Suprapubic skin (tissue), 3 donors: ENCODE data around the gene CALD1.

Experiments used
- EP300 ChIP-seq: sonication (generic); formaldehyde crosslinking; IDR thresholded peaks from one replicate; pipeline ENCODE4 v1.6.1; 2017; ENCODE audit warnings: antibody characterized with exemption
- TF ChIP-seq, protein P1 (sequence below), 2 donors: fragments of 200-600 bp in 1 of 2; fragments of 450-650 bp in 1 of 2; sonication (generic) in 1 of 2; IDR thresholded peaks; one replicate each; pipeline ENCODE4 v1.5.1; 2016 to 2019; ENCODE audit warnings: antibody characterized with exemption in 2 of 2, mild to moderate bottlenecking in 1 of 2, moderate library complexity in 1 of 2

DNA sequence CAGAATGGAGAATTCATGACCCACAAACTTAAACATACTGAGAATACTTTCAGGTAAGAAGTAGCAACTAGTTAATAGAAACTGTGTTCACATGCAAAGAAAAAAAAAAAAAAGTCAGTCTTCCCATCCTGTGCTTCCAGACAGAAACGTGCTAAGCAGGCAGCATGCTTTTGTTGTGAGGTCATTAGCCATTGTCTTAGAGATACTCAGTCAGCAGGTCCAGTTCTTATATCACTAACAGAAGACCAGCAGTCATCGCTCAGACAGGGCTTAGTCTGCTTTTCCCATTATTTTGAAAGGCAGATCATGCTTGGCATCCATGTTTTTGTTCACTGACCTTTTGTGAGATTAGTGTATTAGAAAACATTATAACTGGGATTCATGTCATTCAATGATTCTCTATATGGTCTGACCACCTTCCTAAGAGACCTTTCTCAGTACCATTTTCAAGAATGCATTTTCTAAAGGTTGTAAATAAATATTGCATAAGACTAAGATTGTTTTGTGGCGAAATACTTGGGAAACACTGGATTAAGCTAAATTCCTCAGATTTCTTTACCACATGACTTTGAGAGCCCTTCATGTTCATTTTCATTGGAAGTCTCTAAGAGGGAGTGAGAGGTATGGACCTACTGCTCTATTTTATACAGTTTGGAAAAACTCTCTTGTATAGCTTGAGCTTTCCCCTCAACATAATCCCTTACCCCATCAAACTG lies 161.9 kb downstream of the CALD1 start:
- TF ChIP-seq, protein P1, sequence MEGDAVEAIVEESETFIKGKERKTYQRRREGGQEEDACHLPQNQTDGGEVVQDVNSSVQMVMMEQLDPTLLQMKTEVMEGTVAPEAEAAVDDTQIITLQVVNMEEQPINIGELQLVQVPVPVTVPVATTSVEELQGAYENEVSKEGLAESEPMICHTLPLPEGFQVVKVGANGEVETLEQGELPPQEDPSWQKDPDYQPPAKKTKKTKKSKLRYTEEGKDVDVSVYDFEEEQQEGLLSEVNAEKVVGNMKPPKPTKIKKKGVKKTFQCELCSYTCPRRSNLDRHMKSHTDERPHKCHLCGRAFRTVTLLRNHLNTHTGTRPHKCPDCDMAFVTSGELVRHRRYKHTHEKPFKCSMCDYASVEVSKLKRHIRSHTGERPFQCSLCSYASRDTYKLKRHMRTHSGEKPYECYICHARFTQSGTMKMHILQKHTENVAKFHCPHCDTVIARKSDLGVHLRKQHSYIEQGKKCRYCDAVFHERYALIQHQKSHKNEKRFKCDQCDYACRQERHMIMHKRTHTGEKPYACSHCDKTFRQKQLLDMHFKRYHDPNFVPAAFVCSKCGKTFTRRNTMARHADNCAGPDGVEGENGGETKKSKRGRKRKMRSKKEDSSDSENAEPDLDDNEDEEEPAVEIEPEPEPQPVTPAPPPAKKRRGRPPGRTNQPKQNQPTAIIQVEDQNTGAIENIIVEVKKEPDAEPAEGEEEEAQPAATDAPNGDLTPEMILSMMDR (IDR thresholded peaks at IDR 0.05) = no peak
- TF ChIP-seq EP300 = no peak
